Measurements from ENCODE around the gene LRRC15. TPM values are rescaled to one million over a fixed set of nuclear protein-coding genes. Genes with fewer than 3 reads are reported as not detected.

Gene LRRC15
- total RNA-seq (2014; rRNA removed; shearing (Covaris generic)): 33.3 and 47.7 TPM in 2 replicates

GRCh38 chr3:194369522-194370279 lies at the start of gene LRRC15:
TSS of gene LRRC15 (minus strand) at chr3:194369743. CDS start at chr3:194361043, 8,700 bp downstream.
- peak; percentile 77 for DNase-seq (ENCODE audit: low spot score)

GRCh38 chr3:194418671-194419070 lies 49.1 kb upstream of the LRRC15 start:
- DNase-seq (ENCODE audit: low spot score): no peak

GRCh38 chr3:194407423-194407822 lies 37.9 kb upstream of the LRRC15 start:
- DNase-seq (ENCODE audit: low spot score): peak; percentile 56

GRCh38 chr3:194405766-194406165 lies 36.2 kb upstream of the LRRC15 start:
- no peak for DNase-seq (ENCODE audit: low spot score)

- peak; percentile 49 for DNase-seq (ENCODE audit: low spot score)
Observed at GRCh38 chr3:194404365-194405140, 35.0 kb upstream of the LRRC15 start.

GRCh38 chr3:194401868-194402329 lies 32.4 kb upstream of the LRRC15 start:
- no peak for DNase-seq (ENCODE audit: low spot score)

- no peak for DNase-seq (ENCODE audit: low spot score)
Observed at GRCh38 chr3:194401346-194401745, 31.8 kb upstream of the LRRC15 start.

GRCh38 chr3:194399874-194400411 lies 30.4 kb upstream of the LRRC15 start:
- DNase-seq (ENCODE audit: low spot score): no peak

GRCh38 chr3:194399166-194399565 lies 29.6 kb upstream of the LRRC15 start, which contains the start of gene GP5:
TSS of gene GP5 (minus strand) at chr3:194399266. CDS start at chr3:194398282, 984 bp downstream.
- DNase-seq (ENCODE audit: low spot score): no peak

GRCh38 chr3:194397757-194398312 lies 28.3 kb upstream of the LRRC15 start:
- DNase-seq (ENCODE audit: low spot score): no peak

GRCh38 chr3:194396859-194397756 lies 27.6 kb upstream of the LRRC15 start:
- DNase-seq (ENCODE audit: low spot score): no peak

- DNase-seq (ENCODE audit: low spot score): no peak
Observed at GRCh38 chr3:194396539-194396858, 27.0 kb upstream of the LRRC15 start.

- DNase-seq (ENCODE audit: low spot score): no peak
Observed at GRCh38 chr3:194395778-194396538, 26.4 kb upstream of the LRRC15 start.

GRCh38 chr3:194395212-194395611 lies 25.7 kb upstream of the LRRC15 start:
- no peak for DNase-seq (ENCODE audit: low spot score)

GRCh38 chr3:194392576-194392975 lies 23.0 kb upstream of the LRRC15 start:
- DNase-seq (ENCODE audit: low spot score): no peak

GRCh38 chr3:194390835-194391234 lies 21.3 kb upstream of the LRRC15 start:
- no peak for DNase-seq (ENCODE audit: low spot score)

GRCh38 chr3:194389269-194389668 lies 19.7 kb upstream of the LRRC15 start:
- DNase-seq (ENCODE audit: low spot score): no peak

GRCh38 chr3:194387926-194388418 lies 18.4 kb upstream of the LRRC15 start:
- DNase-seq (ENCODE audit: low spot score): no peak

- no peak for DNase-seq (ENCODE audit: low spot score)
Observed at GRCh38 chr3:194387276-194387675, 17.7 kb upstream of the LRRC15 start.

GRCh38 chr3:194386648-194387047 lies 17.1 kb upstream of the LRRC15 start:
- no peak for DNase-seq (ENCODE audit: low spot score)

Measured in A172 (cell line).